GM18907 (cell line): ENCODE results near the gene ESRRA.

Source experiments
- ATAC-seq: cut with Tn5 transposase; IDR thresholded peaks from one replicate; pipeline ENCODE4 v1.9.1; 2021; ENCODE audit warnings: mild to moderate bottlenecking, moderate library complexity; ENCODE audit not compliant: unreplicated experiment

ESRRA gene

DNA sequence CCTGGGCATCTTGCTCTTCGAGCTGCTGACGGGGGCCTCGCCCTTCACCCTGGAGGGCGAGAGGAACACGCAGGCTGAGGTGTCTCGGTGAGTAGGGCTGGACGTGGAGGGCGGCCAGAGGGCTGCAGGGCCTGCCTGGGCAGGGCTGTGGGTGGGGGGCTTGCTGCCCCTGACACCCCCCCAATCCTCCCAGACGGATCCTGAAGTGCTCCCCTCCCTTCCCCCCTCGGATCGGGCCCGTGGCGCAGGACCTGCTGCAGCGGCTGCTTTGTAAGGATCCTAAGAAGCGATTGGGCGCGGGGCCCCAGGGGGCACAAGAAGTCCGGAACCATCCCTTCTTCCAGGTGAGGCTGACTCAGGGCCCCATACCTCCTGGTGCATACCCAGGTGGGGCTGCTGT, 56.3 kb downstream of the ESRRA start:
- no peak for ATAC-seq

DNA sequence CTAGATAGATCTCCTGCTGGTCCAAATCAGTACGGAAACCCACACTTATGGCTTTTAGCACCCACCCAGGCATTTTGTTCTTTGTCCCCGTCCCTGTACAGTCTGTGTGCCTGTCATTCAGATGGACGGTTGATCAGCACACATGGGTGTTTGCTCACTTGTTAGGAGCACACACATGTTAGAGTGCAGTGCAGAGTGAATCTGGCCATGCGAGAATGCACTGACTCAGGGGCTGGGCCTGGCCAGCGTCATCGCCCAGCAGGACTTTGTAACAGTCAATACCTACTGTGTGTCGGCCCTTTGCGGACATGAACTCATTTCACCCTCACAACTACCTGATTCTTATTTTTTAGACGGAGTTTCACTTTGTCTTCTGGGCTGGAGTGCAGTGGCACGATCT, 57.0 kb downstream of the ESRRA start:
- ATAC-seq: no peak

DNA sequence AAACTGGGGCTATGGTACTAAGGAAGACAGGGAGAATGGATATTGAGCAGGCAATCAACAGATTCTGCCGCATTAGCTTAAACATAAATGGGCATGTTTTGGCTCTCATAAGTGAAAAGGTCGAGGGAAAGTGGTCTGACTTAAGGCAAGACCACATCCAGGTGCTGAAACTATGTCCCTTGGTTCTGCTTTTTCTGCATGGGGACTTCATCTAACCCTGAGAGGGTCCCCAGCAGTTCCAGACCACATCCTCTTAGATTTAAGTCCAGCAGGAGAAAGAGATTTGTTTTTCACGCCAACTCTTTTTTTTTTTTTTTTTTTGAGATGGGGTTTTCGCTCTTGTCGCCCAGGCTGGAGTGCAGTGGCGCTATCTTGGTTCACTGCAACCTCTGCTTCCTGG, 59.1 kb downstream of the ESRRA start:
- no peak for ATAC-seq

- no peak for ATAC-seq
Observed at GRCh38 chr11:64364911-64365310, 59.6 kb downstream of the ESRRA start.
